NCI-H1048 (cell line): Measurements from ENCODE around the gene KLHL11.

Experiments used
- DNase-seq: peaks from one replicate; lab custom pipeline; 2025; lab: John Stamatoyannopoulos, UW

The KLHL11 gene

DNA sequence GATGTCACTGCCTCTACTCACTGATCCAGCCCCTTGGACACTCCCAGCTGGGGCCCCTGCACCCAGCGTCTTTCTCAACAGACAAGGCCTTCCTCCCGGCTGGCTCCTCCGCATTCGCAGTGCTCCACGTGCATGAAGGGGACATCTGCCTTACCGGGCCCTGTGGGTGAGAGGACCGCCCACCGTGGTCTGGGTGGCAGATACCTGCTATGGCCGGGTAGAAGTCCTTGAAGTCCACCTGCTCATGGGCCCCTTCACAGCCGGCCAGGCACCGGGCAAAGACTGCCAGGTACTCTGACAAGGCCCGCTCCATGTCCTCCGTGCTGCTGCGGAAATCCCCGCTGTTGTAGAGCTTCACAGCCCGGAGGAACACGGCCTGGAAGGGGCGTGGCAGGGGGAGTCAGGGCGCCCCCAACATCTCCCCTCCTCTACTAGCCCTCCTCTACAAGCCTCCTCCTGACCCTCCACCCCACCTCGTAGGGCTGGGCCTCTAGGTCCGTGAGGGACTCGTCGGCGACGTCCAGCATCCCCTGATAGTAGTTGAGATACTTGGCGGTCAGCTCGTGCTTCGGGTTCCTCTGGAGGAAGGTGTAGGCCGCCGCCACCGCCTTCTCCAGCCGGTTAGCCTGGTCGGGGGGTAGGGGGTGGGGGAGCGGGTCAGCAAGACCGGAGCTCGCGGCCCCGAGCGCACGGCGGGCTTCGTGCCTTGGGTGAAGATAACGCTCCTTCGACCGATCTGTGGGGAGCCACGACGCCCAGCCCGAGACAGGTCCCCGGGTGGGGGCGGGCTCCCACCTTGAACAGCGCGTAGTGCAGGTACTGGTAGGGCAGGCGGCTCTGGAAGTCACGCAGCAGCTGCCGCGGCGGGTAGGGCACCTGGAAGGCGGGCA, 54.3 kb downstream of the KLHL11 start:
- DNase-seq = no peak

DNA sequence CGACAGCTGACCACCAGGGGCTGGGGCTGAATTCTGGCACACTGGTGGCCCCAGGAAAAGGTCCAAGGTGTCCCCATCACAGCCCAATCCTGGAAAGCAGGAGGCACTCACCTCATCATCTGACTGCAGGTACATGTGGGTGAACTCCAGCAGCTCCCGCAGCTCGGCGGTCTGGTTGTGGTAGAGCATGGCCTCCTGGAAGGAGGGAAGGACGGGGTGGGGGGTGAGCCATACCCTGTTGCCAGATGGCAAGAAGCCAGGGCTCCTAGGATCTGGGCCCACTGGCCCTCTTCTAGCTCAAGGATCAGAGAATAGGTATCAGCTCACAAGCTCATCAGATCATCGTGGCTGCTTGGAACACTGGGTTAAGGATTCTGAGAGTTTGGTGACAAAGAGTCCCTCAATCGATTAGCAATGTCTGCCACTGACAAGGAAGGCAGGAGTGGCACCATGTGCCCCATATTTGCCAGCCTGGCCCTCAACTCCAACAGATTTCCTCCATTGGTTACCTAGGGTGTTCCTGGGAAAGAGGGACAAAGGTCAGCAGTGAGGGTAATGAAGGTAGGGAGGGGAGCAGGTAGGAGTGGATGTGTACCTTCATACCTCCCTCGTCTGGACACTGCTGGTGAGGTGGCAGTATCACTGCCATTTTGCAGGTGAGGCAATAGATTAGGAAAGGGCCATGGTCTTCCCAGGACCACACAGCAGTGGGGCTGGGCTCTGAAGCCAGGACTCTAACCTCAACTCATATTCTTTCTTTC, 58.4 kb downstream of the KLHL11 start:
- no peak for DNase-seq
